IMR-90 (cell line): ENCODE data around the gene SLC4A4. TPM values are rescaled to one million over a fixed set of nuclear protein-coding genes. Genes with fewer than 3 reads are reported as not detected.

ENCODE experiments used
- ATAC-seq: fragments of 200-7000 bp; cut with Tn5 transposase; 2 replicates; pipeline ENCODE4 v1.9.1; 2020; ENCODE audit warnings: low read depth, mild to moderate bottlenecking, moderate library complexity
- BruUV-seq: library from RNA; stranded (reverse); fragments of 400-500 nt; replicated peaks from 2 replicates; lab custom pipeline; 2021; lab: Mats Ljungman, UMichigan
- CTCF ChIA-PET: fragments of 300-600 bp; formaldehyde crosslinking; extraction: SDS; loops from one replicate; lab custom pipeline; 2021; ENCODE audit warnings: antibody characterized with exemption; lab: Yijun Ruan, JAX
- POLR2A ChIA-PET: fragments of 300-600 bp; sonication (Branson Sonifier 250); formaldehyde crosslinking; loops from one replicate; lab custom pipeline; 2022; ENCODE audit warnings: antibody characterized with exemption; ENCODE audit not compliant: unreplicated experiment; lab: Charles Lee
- DNase-seq: peaks from one replicate; pipeline ENCODE4 v3.0.0; 2013
- H2AFZ ChIP-seq: replicated peaks from 2 replicates; pipeline ENCODE3; 2013; ENCODE audit warnings: low read length, mild to moderate bottlenecking; ENCODE audit not compliant: poor library complexity
- H2AK5ac ChIP-seq: 2 replicates; pipeline ENCODE4 v1.6.1; 2013; ENCODE audit warnings: low read depth, low read length, inconsistent platforms
- H2AK9ac ChIP-seq: replicated peaks from 2 replicates; pipeline ENCODE3; 2013; ENCODE audit warnings: mild to moderate bottlenecking, low read depth, low read length, moderate library complexity; ENCODE audit not compliant: poor library complexity
- H2BK120ac ChIP-seq: 2 replicates; pipeline ENCODE4 v1.6.1; 2013; ENCODE audit warnings: low read depth, low read length, inconsistent platforms
- H2BK15ac ChIP-seq: 3 replicates; pipeline ENCODE4 v1.6.1; 2013; ENCODE audit warnings: low read depth, low read length, inconsistent platforms
- H2BK20ac ChIP-seq: 2 replicates; pipeline ENCODE4 v1.6.1; 2013; ENCODE audit warnings: low read depth, mild to moderate bottlenecking, inconsistent platforms, low read length, moderate library complexity
- H2BK5ac ChIP-seq: 2 replicates; pipeline ENCODE4 v1.6.1; 2013; ENCODE audit warnings: mild to moderate bottlenecking, low read depth, low read length, inconsistent platforms; ENCODE audit not compliant: poor library complexity, severe bottlenecking
- H3K14ac ChIP-seq: replicated peaks from 2 replicates; pipeline ENCODE4 v1.6.1; 2013; ENCODE audit warnings: low read depth, low read length, inconsistent platforms
- H3K18ac ChIP-seq: 2 replicates; pipeline ENCODE4 v1.6.1; 2013; ENCODE audit warnings: low read depth, low read length, control low read depth
- H3K23ac ChIP-seq: 2 replicates; pipeline ENCODE4 v1.6.1; 2013; ENCODE audit warnings: low read depth, low read length, inconsistent platforms
- H3K27ac ChIP-seq: 2 replicates; pipeline ENCODE4 v1.5.1; 2013; ENCODE audit warnings: mild to moderate bottlenecking, control low read depth, low read length; ENCODE audit not compliant: insufficient read depth
- H3K27me3 ChIP-seq: 2 replicates; pipeline ENCODE4 v1.6.1; 2013; ENCODE audit warnings: low read length; ENCODE audit not compliant: control insufficient read depth, insufficient read depth
- H3K36me3 ChIP-seq: 2 replicates; pipeline ENCODE4 v1.6.1; 2013; ENCODE audit warnings: low read length, mixed read lengths; ENCODE audit not compliant: control insufficient read depth, insufficient read depth
- H3K4ac ChIP-seq: 2 replicates; pipeline ENCODE4 v1.6.1; 2013; ENCODE audit warnings: low read depth, low read length, inconsistent platforms
- H3K4me1 ChIP-seq: 2 replicates; pipeline ENCODE4 v1.6.1; 2013; ENCODE audit warnings: low read length, mixed read lengths; ENCODE audit not compliant: control insufficient read depth, insufficient read depth
- H3K4me2 ChIP-seq: 2 replicates; pipeline ENCODE4 v1.6.1; 2013; ENCODE audit warnings: low read depth, mild to moderate bottlenecking, control low read depth, low read length, moderate library complexity
- H3K4me3 ChIP-seq: 2 replicates; pipeline ENCODE4 v1.5.1; 2013; ENCODE audit warnings: low read depth, mild to moderate bottlenecking, control low read depth, low read length, moderate library complexity; ENCODE audit not compliant: insufficient read depth
- H3K56ac ChIP-seq: 2 replicates; pipeline ENCODE4 v1.6.1; 2013; ENCODE audit warnings: low read length, inconsistent platforms; ENCODE audit not compliant: insufficient read depth; ENCODE audit errors: extremely low read depth
- H3K79me1 ChIP-seq, 2 experiments: 2 replicates each; pipeline ENCODE4 v1.6.1; 2013; ENCODE audit warnings: low read length in 2 of 2, inconsistent platforms in 1 of 2, low read depth in 1 of 2
- H3K9ac ChIP-seq: 2 replicates; pipeline ENCODE4 v1.6.1; 2013; ENCODE audit warnings: low read depth, low read length, control low read depth
- H3K9me1 ChIP-seq: 2 replicates; pipeline ENCODE4 v1.6.1; 2013; ENCODE audit warnings: low read length, inconsistent platforms; ENCODE audit not compliant: insufficient read depth
- H3K9me3 ChIP-seq: 2 replicates; pipeline ENCODE4 v1.6.1; 2013; ENCODE audit warnings: low read length; ENCODE audit not compliant: control insufficient read depth, insufficient read depth
- H4K20me1 ChIP-seq: 2 replicates; pipeline ENCODE4 v1.6.1; 2013; ENCODE audit warnings: low read length, inconsistent platforms; ENCODE audit not compliant: insufficient read depth
- H4K5ac ChIP-seq: 2 replicates; pipeline ENCODE4 v1.6.1; 2013; ENCODE audit warnings: mild to moderate bottlenecking, low read depth, low read length, control low read depth
- H4K8ac ChIP-seq, 2 experiments: 2 replicates each; pipeline ENCODE4 v1.6.1; 2013; ENCODE audit warnings: low read depth in 2 of 2, low read length in 2 of 2, control low read depth in 1 of 2, inconsistent platforms in 1 of 2
- H4K91ac ChIP-seq: 2 replicates; pipeline ENCODE4 v1.6.1; 2013; ENCODE audit warnings: low read depth, low read length, inconsistent platforms; ENCODE audit not compliant: insufficient read depth
- CEBPB ChIP-seq: IDR thresholded peaks from 2 replicates; pipeline ENCODE4 v1.6.1; 2012; ENCODE audit warnings: low read depth, low read length, improper control_type of control experiment
- WGBS, 2 experiments: methylation state at CpG; one replicate each; pipeline versions ENCODE4 v1.1.5 to v1.1.7; 2013; ENCODE audit warnings: missing lambda C conversion rate in 2 of 2; ENCODE audit not compliant: insufficient read length in 1 of 2; ENCODE audit errors: extremely low coverage in 2 of 2; 5-methylcytosine and 5-hydroxymethylcytosine counted together
- dilution Hi-C: fragments of 300-500 bp; cut with HindIII; formaldehyde crosslinking; loops from one replicate; pipeline ENCODE4 v1.14.3; 2018; ENCODE audit warnings: low sequenced_read_pairs; ENCODE audit not compliant: unreplicated experiment
- in situ Hi-C: fragments of 300-500 bp; cut with MboI; formaldehyde crosslinking; loops from 3 replicates; pipeline ENCODE4 v1.14.3; 2019; ENCODE audit warnings: low sequenced_read_pairs, inconsistent platforms, mixed read lengths
- intact Hi-C: fragments of 100-400 bp; cut with micrococcal nuclease; formaldehyde crosslinking; loops from 2 replicates; pipeline ENCODE4 v1.10.0; 2022
- polyA plus RNA-seq, 3 experiments: library from polyadenylated mRNA; depleted of rRNA; stranded (reverse); fragments of >200 nt; gene quantifications; 2 replicates each; pipeline ENCODE4 v1.2.3, GENCODE V29; 2012; ENCODE audit warnings: low replicate concordance in 1 of 3
- total RNA-seq: library from RNA; depleted of rRNA; stranded (reverse); fragments of >200 nt; gene quantifications from 2 replicates; pipeline ENCODE4 v1.2.3, GENCODE V29; 2012

Gene SLC4A4
- total and polyA plus RNA-seq, 2 of the 4 experiments (the other 2 are of a cell fraction) = 5.6 to 16.8 TPM

DNA sequence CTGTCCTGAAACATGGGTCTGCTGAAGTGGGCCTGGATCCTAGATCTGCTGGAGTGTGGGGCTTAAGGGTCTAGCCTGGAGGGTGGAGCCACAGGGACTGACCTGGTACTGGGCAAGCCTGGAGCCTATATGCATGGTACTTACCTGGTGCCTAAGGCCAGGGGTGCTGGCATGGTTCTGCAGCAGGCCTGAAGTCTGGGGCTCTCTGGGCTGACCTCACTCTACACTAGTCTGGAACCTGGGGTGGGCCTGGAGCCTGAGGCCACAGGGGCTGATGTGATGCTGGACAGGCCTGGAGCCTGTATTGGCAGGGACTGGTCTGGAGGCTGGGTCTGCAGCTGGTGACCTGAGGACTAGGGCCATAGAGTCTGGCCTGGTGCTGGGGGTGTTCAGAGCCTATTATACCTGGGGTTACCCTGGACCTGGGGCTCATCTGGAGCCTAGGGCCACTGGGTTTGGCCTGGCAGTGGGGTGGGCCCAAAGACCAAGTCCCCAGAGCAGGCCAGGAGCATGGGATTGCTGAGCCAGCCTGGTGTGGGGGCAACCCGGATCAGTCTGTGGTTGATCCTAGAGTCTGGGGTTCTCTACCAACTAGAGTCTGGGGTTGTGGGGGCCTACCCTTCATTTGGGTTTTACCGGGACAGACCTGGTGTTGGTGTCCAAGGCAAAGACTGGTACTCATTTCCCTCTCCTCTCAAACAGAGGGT lies 179.6 kb downstream of the SLC4A4 start:
- POLR2A ChIA-PET = no interaction called here
- H2AK5ac ChIP-seq = no peak overlapping the region
- ATAC-seq (no peak), DNase-seq (no peak)
- H3K4me1 ChIP-seq = peaks cover 2% of the 10 kb centered on the region
- no peak overlapping the region for H3K4me3 ChIP-seq
- no peak overlapping the region for H3K56ac ChIP-seq
- no peak overlapping the region for H2AK9ac ChIP-seq
- peaks cover 9% of the 10 kb centered on the region; the same call in 1 of the 2 replicates for H3K9me1 ChIP-seq
- H4K8ac ChIP-seq = no peak overlapping the region
- no peak overlapping the region for H3K4me2 ChIP-seq
- H3K36me3 ChIP-seq = peaks cover 14% of the 10 kb centered on the region
- no peak overlapping the region for H4K91ac ChIP-seq
- WGBS, 2 experiments = no CpG with 5 or more reads among the region's 2 CpGs
- no peaks in the 10 kb centered on the region for H4K20me1 ChIP-seq
- H3K9ac ChIP-seq = no peak overlapping the region
- no peak overlapping the region for H3K18ac ChIP-seq
- no peak overlapping the region for H3K23ac ChIP-seq
- in situ Hi-C loops (no loop called here), intact Hi-C loops (no loop called here), dilution Hi-C loops (no loop called here)
- no peak overlapping the region for H2BK5ac ChIP-seq
- no peak overlapping the region for H4K5ac ChIP-seq
- CTCF ChIA-PET = no interaction called here
- peaks cover 24 to 25% of the 10 kb centered on the region in 2 experiments for H3K79me1 ChIP-seq
- H3K27me3 ChIP-seq = no peaks in the 10 kb centered on the region
- no peak overlapping the region for H3K4ac ChIP-seq
- BruUV-seq = no TSS peak
- no peak overlapping the region for H2BK20ac ChIP-seq
- no peak overlapping the region for H3K27ac ChIP-seq
- no peak overlapping the region; the same call in 1 of the 2 replicates for H3K14ac ChIP-seq
- no peaks in the 10 kb centered on the region for H3K9me3 ChIP-seq
- no peak overlapping the region for H2AFZ ChIP-seq
- H2BK15ac ChIP-seq = no peak overlapping the region
- H2BK120ac ChIP-seq = no peak overlapping the region
- no peak for TF ChIP-seq CEBPB
